ENCODE data around the gene WDR48. TPM values are rescaled to one million over a fixed set of nuclear protein-coding genes. Genes with fewer than 3 reads are reported as not detected.
A peak's percentile ranks its signal among the peaks of the same experiment; 100 is the strongest.

The WDR48 gene
- total RNA-seq, 3 donors from 2014 or later: 32.8 to 48.9 (median 33.8) TPM

DNA sequence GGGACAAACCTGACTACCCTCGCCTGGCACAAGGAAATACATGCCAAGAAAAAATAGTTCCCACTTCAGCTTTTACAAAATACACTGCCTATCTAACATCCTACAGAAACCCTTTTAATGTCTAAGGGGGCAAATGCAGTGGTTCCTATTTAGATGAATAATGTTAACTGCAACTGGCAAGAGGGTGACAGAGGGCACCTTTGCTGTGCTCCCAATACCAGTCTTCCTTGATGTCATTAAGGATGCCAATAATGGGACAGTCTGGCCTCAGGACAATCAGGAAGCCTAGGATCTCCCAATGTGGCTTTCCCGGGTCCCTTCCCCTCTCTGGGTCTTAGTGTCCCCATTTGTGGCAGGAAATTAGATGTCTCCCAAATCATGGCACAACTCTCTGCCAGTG is 87.6 kb downstream of the WDR48 start:
- no peak for TF ChIP-seq POLR2A (IDR thresholded peaks at IDR 0.05)
- no peaks in the 10 kb centered on the region for H3K27me3 ChIP-seq
- intact Hi-C loops (cut with DNase I; ENCODE audit: low total_unique reads): no loop called here
- H3K36me3 ChIP-seq: peaks cover 14% of the 10 kb centered on the region
- no peak overlapping the region for H3K4me3 ChIP-seq
- peaks cover 7 to 44% of the 10 kb centered on the region in 2 donors for H3K4me1 ChIP-seq
- peak overlapping the region; percentile 59 to 94 for H3K27ac ChIP-seq
- DNase-seq (ENCODE audit: low spot score in 2 of 2): no peak
- H3K9me3 ChIP-seq: no peaks in the 10 kb centered on the region

DNA sequence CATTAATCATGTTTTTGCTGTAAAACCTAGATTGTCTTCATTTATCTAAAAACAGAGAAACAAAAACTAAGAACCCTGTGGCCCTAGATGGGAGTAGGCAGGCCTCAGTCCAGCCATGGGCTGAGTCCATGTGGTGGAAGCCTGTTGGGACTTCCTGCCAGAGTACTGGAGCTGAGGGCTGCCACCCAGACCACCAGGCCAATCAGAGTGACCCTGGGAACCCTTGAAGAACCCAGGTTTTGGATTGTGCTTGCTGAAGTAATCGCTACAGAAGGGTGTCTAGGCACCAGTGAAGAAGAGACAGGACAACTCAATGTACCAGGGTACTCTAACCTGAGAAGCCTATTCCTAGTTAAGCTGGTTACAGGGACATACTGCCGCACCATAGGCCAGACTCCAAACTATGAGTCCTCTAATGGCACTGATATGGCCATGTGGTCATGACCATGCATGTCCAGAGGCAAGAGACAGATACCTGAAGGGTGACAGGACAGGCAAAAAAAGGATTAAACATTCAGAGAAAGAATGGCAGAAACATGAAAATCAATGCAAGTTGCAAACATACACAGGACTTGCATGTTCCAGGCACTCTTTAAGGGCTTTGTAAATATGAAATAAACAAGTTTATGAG is 88.6 kb downstream of the WDR48 start:
- Histone ChIP-seq H3K9me3 (no peaks in the 10 kb centered on the region), H3K4me1 (peaks cover 7 to 44% of the 10 kb centered on the region in 2 donors), H3K27ac (peak overlapping the region; percentile 92 to 94), H3K27me3 (no peaks in the 10 kb centered on the region), H3K36me3 (peaks cover 14% of the 10 kb centered on the region), H3K4me3 (no peak overlapping the region)
- intact Hi-C loops (cut with DNase I; ENCODE audit: low total_unique reads): no loop called here
- no peak for DNase-seq (ENCODE audit: low spot score in 2 of 2)
- TF ChIP-seq POLR2AphosphoS5 (IDR thresholded peaks at IDR 0.05): no peak

GRCh38 chr3:39141171-39141995 is 89.6 kb downstream of the WDR48 start:
- no peak for TF ChIP-seq POLR2A (IDR thresholded peaks at IDR 0.05)
- TF ChIP-seq POLR2AphosphoS5 (IDR thresholded peaks at IDR 0.05): peak; percentile 61 to 84 (median 70)
- intact Hi-C loops (cut with DNase I; ENCODE audit: low total_unique reads): no loop called here
- Histone ChIP-seq H3K4me1 (peaks cover 7 to 44% of the 10 kb centered on the region in 2 donors), H3K36me3 (peaks cover 14% of the 10 kb centered on the region), H3K9me3 (no peaks in the 10 kb centered on the region), H3K4me3 (peak overlapping the region in 1 of 3 donors; percentile 21), H3K27ac (peak overlapping the region; percentile 92 to 94), H3K27me3 (no peaks in the 10 kb centered on the region)
- peak; percentile 93 to 95 for DNase-seq (ENCODE audit: low spot score in 2 of 2)

DNA sequence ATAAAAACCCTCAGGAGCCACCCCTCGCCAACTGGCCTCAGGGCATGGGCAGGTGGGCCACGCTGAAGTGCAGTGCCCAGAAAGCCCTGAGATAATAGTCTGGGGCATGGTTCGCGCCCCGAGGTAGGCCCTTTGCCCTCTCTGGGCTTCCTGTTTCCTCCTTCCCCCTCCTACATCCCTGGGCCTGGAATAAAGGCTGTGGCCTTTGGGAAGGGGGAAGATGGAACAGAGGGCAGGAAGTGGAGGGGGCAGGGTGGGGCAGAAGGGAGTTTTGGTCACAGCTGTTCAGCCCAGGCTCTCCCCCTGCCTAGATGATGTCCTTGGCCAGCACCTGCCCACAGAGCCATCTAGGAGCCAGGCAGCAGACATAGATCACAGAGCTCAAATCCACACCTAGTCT is 90.3 kb downstream of the WDR48 start:
- H3K36me3 ChIP-seq: peaks cover 14% of the 10 kb centered on the region
- H3K27me3 ChIP-seq: no peaks in the 10 kb centered on the region
- peaks cover 7 to 50% of the 10 kb centered on the region in 2 donors for H3K4me1 ChIP-seq
- H3K27ac ChIP-seq: peak overlapping the region; percentile 92 to 94
- TF ChIP-seq POLR2AphosphoS5 (IDR thresholded peaks at IDR 0.05) (peak in 2 of 3 donors; percentile 31 to 71), CTCF (IDR thresholded peaks at IDR 0.05) (no peak), POLR2A (IDR thresholded peaks at IDR 0.05) (no peak)
- peak in 1 of 2 donors; percentile 64 for DNase-seq (ENCODE audit: low spot score in 2 of 2)
- intact Hi-C loops (cut with DNase I; ENCODE audit: low total_unique reads): no loop called here
- H3K4me3 ChIP-seq: peak overlapping the region in 1 of 3 donors; percentile 1
- no peaks in the 10 kb centered on the region for H3K9me3 ChIP-seq

DNA sequence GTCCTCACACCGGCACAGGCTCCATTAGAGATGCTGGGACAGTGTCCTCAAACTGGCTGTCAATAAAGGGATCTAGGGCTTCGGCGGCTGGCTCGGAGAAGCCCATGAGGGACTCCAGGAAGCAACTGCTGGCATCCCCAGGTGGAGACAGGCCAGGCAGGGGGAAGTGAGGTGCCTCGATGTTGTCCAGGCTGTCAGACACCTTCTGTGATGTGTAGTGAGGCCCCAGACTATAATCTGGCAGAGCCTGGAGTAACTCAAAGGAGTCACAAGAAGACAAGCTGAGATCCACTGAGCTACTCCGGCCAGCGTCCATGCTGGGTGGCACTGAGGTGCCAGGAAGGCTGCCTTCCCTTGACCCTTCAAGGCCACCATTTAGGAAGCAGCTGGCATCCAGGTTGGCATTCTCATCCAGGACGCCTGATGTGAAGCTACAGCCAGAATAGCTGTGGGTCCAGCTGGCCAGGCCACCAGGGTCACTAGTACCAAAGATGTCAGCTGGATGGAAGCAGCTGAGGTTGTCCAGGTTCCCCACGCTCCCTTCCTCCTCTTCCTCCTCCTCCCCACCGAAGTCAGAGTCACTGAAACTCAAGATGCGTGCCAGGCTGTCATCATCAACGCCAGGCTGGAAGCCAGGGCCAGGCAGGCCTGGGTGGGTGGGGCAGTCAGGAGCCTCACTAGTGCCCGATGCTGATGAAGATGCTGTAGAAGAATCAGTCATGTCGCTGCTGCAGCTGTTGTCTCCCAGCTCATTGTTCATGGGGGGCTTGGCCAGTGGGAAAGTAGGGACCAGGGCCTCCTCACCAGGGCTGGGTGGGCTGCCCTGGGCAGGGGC is 91.5 kb downstream of the WDR48 start:
- Histone ChIP-seq H3K4me3 (no peak overlapping the region), H3K27ac (peak overlapping the region; percentile 92 to 94)
- intact Hi-C loops (cut with DNase I; ENCODE audit: low total_unique reads): no loop called here

More for the DNA sequence above, 91.5 kb downstream of the WDR48 start:
- Histone ChIP-seq H3K4me1 (peaks cover 12 to 55% of the 10 kb centered on the region in 2 donors), H3K9me3 (no peaks in the 10 kb centered on the region), H3K36me3 (peaks cover 14% of the 10 kb centered on the region), H3K27me3 (no peaks in the 10 kb centered on the region)
- no peak for DNase-seq (ENCODE audit: low spot score in 2 of 2)
- TF ChIP-seq POLR2AphosphoS5 (IDR thresholded peaks at IDR 0.05) (peak in 1 of 3 donors; percentile 8), CTCF (IDR thresholded peaks at IDR 0.05) (no peak)
